MCF 10A (cell line): ENCODE data around the gene EPN3. TPM values are rescaled to one million over a fixed set of nuclear protein-coding genes. Genes with fewer than 3 reads are reported as not detected.

Source experiments
- BruUV-seq: library from RNA; stranded (reverse); fragments of 400-500 nt; replicated peaks from 2 replicates; lab custom pipeline; 2021; lab: Mats Ljungman, UMichigan
- CTCF ChIA-PET: fragments of 300-600 bp; sonication (Branson Sonifier 250); formaldehyde crosslinking; extraction: SDS; loops from one replicate; lab custom pipeline; 2021; ENCODE audit warnings: antibody characterized with exemption, inconsistent platforms; lab: Yijun Ruan, JAX
- POLR2A ChIA-PET: fragments of 300-600, 350-650 bp; sonication (Branson Sonifier 250); formaldehyde crosslinking; extraction: SDS; loops from one replicate; lab custom pipeline; 2020; ENCODE audit warnings: antibody characterized with exemption, inconsistent platforms; lab: Yijun Ruan, JAX
- DNase-seq: peaks from one replicate; pipeline ENCODE4 v3.0.0-alpha.2; 2018; ENCODE audit not compliant: unreplicated experiment
- H3K27ac Mint-ChIP-seq: one replicate; pipeline ENCODE4 v1.8.0; 2022; ENCODE audit warnings: mild to moderate bottlenecking, low read depth, mixed read lengths; ENCODE audit not compliant: unreplicated experiment
- H3K27me3 Mint-ChIP-seq: one replicate; pipeline ENCODE4 v1.8.0; 2022; ENCODE audit warnings: mixed read lengths; ENCODE audit not compliant: insufficient read depth, unreplicated experiment
- H3K36me3 Mint-ChIP-seq: one replicate; pipeline ENCODE4 v1.8.0; 2022; ENCODE audit warnings: mild to moderate bottlenecking, moderate library complexity, mixed read lengths; ENCODE audit not compliant: insufficient read depth, unreplicated experiment
- H3K4me1 Mint-ChIP-seq: one replicate; pipeline ENCODE4 v1.8.0; 2022; ENCODE audit warnings: mixed read lengths; ENCODE audit not compliant: insufficient read depth, unreplicated experiment
- H3K4me3 Mint-ChIP-seq: one replicate; pipeline ENCODE4 v1.8.0; 2022; ENCODE audit warnings: mild to moderate bottlenecking, moderate library complexity, mixed read lengths; ENCODE audit not compliant: unreplicated experiment
- H3K9me3 Mint-ChIP-seq: one replicate; pipeline ENCODE4 v1.8.0; 2022; ENCODE audit warnings: mixed read lengths; ENCODE audit not compliant: unreplicated experiment
- CTCF ChIP-seq: fragments of 200-600 bp; IDR thresholded peaks from one replicate; pipeline ENCODE4 v1.8.0; 2022; ENCODE audit warnings: antibody characterized with exemption, mild to moderate bottlenecking; ENCODE audit not compliant: unreplicated experiment
- intact Hi-C: fragments of 100-400 bp; cut with micrococcal nuclease; formaldehyde crosslinking; loops from 2 replicates; pipeline ENCODE4 v1.14.1; 2022
- total RNA-seq: library from RNA; stranded (reverse); gene quantifications from 2 replicates; pipeline ENCODE4 v1.2.3, GENCODE V29; 2022

Gene EPN3
- total RNA-seq, 1 experiment from 2014 or later, result 4.4 TPM

- no peak for TF ChIP-seq CTCF
- ChIA-PET CTCF (no interaction called here), POLR2A (interaction anchor here (0.6 kb wide), 1 partner anchor 118 kb away, joined by 3 read pairs; no protein-coding TSS in a partner anchor)
- no TSS peak for BruUV-seq
- Mint-ChIP-seq H3K4me1 (peaks cover 33% of the 10 kb centered on the region), H3K27me3 (no peaks in the 10 kb centered on the region), H3K36me3 (no peaks in the 10 kb centered on the region), H3K27ac (no peak overlapping the region), H3K9me3 (no peaks in the 10 kb centered on the region), H3K4me3 (no peak overlapping the region)
- intact Hi-C loops, result no loop called here
- DNase-seq, result no peak
Observed at GRCh38 chr17:50513495-50513894, 19.0 kb upstream of the EPN3 start.

GRCh38 chr17:50514388-50514787 is 18.1 kb upstream of the EPN3 start:
- Mint-ChIP-seq H3K27me3 (no peaks in the 10 kb centered on the region), H3K36me3 (no peaks in the 10 kb centered on the region), H3K27ac (no peak overlapping the region), H3K4me1 (peaks cover 41% of the 10 kb centered on the region), H3K9me3 (no peaks in the 10 kb centered on the region), H3K4me3 (no peak overlapping the region)
- BruUV-seq, result no TSS peak
- DNase-seq, result no peak
- POLR2A ChIA-PET, result interaction anchor here (1.7 to 3.0 kb wide), 2 partner anchors 10 to 27 kb away, joined by 13 to 14 read pairs; no protein-coding TSS in a partner anchor
- intact Hi-C loops, result no loop called here
- CTCF ChIA-PET, result interaction anchor here (1.9 to 2.7 kb wide), 2 partner anchors 10 to 117 kb away, joined by 5 to 14 read pairs; partner anchors contain the start of gene LRRC59
- TF ChIP-seq CTCF, result no peak

GRCh38 chr17:50514936-50515702 is 17.4 kb upstream of the EPN3 start:
- Mint-ChIP-seq H3K27ac (peak overlapping the region; percentile 11), H3K9me3 (no peaks in the 10 kb centered on the region), H3K27me3 (no peaks in the 10 kb centered on the region), H3K36me3 (no peaks in the 10 kb centered on the region), H3K4me1 (peaks cover 45% of the 10 kb centered on the region), H3K4me3 (no peak overlapping the region)
- peak; percentile 85 for DNase-seq
- POLR2A ChIA-PET, result interaction anchor here (0.7 to 3.0 kb wide), 4 partner anchors 10 to 118 kb away, joined by 3 to 14 read pairs (median 8); partner anchors contain the start of gene LRRC59
- no TSS peak for BruUV-seq
- CTCF ChIA-PET, result interaction anchor here (0.5 to 2.7 kb wide), 7 partner anchors 8 to 118 kb away, joined by 3 to 14 read pairs (median 4); partner anchors contain the start of gene LRRC59
- TF ChIP-seq CTCF, result no peak
- intact Hi-C loops, result no loop called here

GRCh38 chr17:50517011-50517410 is 15.5 kb upstream of the EPN3 start:
- CTCF ChIA-PET, result interaction anchor here (0.6 to 2.7 kb wide), 4 partner anchors 12 to 23 kb away, joined by 3 to 14 read pairs (median 4); no protein-coding TSS in a partner anchor
- Mint-ChIP-seq H3K27ac (peak overlapping the region; percentile 14), H3K9me3 (no peaks in the 10 kb centered on the region), H3K4me3 (no peak overlapping the region), H3K4me1 (peaks cover 32% of the 10 kb centered on the region), H3K27me3 (no peaks in the 10 kb centered on the region), H3K36me3 (no peaks in the 10 kb centered on the region)
- intact Hi-C loops, result no loop called here
- DNase-seq, result no peak
- no peak for TF ChIP-seq CTCF
- BruUV-seq, result no TSS peak
- POLR2A ChIA-PET, result interaction anchor here (0.8 to 3.0 kb wide), 5 partner anchors 12 to 190 kb away, joined by 3 to 13 read pairs (median 3); no protein-coding TSS in a partner anchor
